OCI-LY3 (cell line): Measurements from ENCODE around the gene SEMA6A.

Experiments
- CTCF ChIP-seq: fragments of 200-600, 300-600 bp; sonication (generic); IDR thresholded peaks from 2 replicates; pipeline ENCODE4 v1.5.1; 2014; ENCODE audit warnings: antibody characterized with exemption, low read length, low read depth
- EZH2phosphoT487 ChIP-seq: fragments of 200-600 bp; shearing (Covaris generic); IDR thresholded peaks from 2 replicates; pipeline ENCODE4 v1.6.1; 2018; ENCODE audit warnings: antibody characterized with exemption, mixed run types, low read depth

- TF ChIP-seq CTCF: no peak
- TF ChIP-seq EZH2phosphoT487: no peak
These were observed 8.4 kb downstream of the SEMA6A start for GRCh38 chr5:116566251-116566650.
